Measurements from ENCODE around the gene AGPAT2.

AGPAT2 gene

GRCh38 chr9:136645903-136646754 lies 41.1 kb downstream of the AGPAT2 start:
- ChIA-PET CTCF (interaction anchor here (1.1 to 2.6 kb wide), 5 partner anchors 25 to 161 kb away, joined by 4 to 18 read pairs (median 8); no protein-coding TSS in a partner anchor), POLR2A (ENCODE audit: low non-redundant PET) (no interaction called here)

GRCh38 chr9:136645352-136645902 lies 41.8 kb downstream of the AGPAT2 start:
- DNase-seq (ENCODE audit: low spot score), result no peak
- CTCF ChIA-PET, result interaction anchor here (0.8 to 3.1 kb wide), 12 partner anchors 11 to 219 kb away, joined by 3 to 21 read pairs (median 8); no protein-coding TSS in a partner anchor
- POLR2A ChIA-PET (ENCODE audit: low non-redundant PET), result no interaction called here
- H3K27ac ChIP-seq, result no peak overlapping the region
- no peak for TF ChIP-seq CTCF (conservative IDR thresholded peaks at IDR 0.05; ENCODE audit: low read depth)

More at GRCh38 chr9:136645903-136646754, 41.1 kb downstream of the AGPAT2 start:
- no peak overlapping the region for H3K27ac ChIP-seq
- no peak for DNase-seq (ENCODE audit: low spot score)
- TF ChIP-seq CTCF (conservative IDR thresholded peaks at IDR 0.05; ENCODE audit: low read depth), result no peak

DNA sequence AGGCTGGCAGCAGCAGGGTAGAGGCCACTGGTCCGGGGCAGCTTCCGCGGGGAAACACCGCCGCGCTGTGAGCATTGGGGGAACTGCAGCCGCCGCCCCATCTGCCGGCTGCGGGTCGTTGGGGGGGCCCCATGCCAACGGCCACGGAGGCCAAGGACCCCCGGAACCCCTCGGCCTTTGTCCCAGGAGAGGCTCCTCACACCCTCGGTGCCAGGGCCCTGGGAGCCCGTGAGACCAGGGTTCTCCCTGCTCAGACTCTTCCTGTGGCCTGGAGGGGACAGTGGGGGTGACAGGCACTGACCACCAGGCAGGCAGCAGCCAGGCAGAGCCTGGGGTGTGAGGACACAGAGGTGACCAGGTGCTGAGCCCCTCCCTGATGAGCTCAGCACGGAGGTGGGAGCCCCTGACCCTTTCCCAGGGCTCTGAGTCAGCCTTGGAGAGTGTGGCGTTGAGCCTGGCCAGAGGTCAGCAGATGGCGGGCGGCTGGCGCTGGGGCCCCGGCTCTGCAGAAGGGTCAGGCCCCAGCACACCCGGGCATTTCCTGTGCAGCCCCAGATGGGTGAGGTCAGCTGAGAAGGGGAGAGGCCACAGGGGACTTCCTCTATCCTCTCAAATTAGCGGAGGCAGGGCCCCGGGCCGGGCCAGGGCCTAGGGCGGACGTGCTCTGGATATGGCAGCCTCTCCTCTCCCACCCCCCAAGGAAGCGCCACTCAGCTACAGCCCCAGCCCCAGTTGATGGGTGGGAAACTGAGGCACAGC lies 42.5 kb downstream of the AGPAT2 start:
- ChIA-PET CTCF (interaction anchor here (0.6 to 3.1 kb wide), 24 partner anchors 9 to 307 kb away, joined by 3 to 21 read pairs (median 4); no protein-coding TSS in a partner anchor), POLR2A (ENCODE audit: low non-redundant PET) (no interaction called here)
- TF ChIP-seq CTCF (conservative IDR thresholded peaks at IDR 0.05; ENCODE audit: low read depth), result peak; percentile 100
- H3K27ac ChIP-seq, result 0 out of 2 replicates have a peak overlapping the region, but pooled peaks have one; percentile 4
- DNase-seq (ENCODE audit: low spot score), result peak; percentile 95

DNA sequence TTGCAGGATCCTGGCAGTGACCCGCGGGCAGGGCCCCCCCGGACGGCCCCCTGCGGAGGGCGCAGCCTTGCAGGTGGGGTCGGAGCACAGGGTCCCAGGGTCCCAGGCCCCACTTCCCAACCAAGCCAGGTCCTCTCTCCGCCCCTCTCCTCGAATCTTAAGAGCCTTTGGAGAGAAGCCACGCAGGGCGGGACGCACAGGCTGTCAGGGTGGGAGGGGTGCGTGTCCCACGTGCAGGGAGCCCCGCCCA lies 43.0 kb downstream of the AGPAT2 start:
- POLR2A ChIA-PET (ENCODE audit: low non-redundant PET), result no interaction called here
- H3K27ac ChIP-seq, result 0 out of 2 replicates have a peak overlapping the region, but pooled peaks have one; percentile 4
- TF ChIP-seq CTCF (conservative IDR thresholded peaks at IDR 0.05; ENCODE audit: low read depth), result no peak
- CTCF ChIA-PET, result interaction anchor here (0.6 to 3.1 kb wide), 22 partner anchors 9 to 306 kb away, joined by 3 to 21 read pairs (median 4); no protein-coding TSS in a partner anchor
- DNase-seq (ENCODE audit: low spot score), result no peak

DNA sequence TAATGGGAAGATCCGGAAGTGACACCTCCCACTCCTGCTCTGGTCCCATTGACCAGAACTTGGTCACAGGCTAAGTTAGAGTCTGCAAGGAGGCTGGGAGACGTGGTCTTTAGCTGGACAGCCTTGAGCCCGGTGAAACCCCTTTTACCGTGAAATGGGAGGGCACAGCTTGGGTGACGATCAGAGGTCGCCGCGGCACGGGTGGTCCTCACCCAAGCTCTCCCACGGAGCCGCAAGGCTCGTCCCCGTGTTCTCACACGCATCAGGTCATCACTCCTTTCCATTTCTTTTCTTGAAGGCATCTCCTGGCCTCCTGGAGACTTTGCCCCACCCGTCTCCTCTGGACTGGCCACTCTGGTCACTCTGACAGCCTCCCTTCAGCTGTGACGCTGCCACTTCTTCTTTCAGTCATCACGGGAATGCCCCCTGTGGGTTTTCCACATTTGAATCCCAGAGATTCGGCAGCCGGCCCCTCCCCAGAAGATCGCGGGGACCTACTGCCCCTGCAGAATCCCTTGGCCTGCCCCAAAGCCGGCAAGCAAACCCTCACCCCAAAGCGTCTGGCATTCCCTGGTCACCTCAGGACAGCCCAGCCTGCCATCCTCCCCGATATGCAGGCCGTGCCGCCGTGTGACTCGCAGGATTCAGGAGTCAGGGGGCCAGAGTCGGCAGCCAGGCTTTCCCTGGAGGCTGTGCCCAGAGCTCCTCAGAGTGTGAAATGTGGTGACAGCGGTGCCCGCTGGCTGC lies 43.5 kb downstream of the AGPAT2 start:
- DNase-seq (ENCODE audit: low spot score), result no peak
- ChIA-PET CTCF (interaction anchor here (0.6 to 3.1 kb wide), 20 partner anchors 10 to 306 kb away, joined by 3 to 21 read pairs (median 4); no protein-coding TSS in a partner anchor), POLR2A (ENCODE audit: low non-redundant PET) (no interaction called here)
- no peak for TF ChIP-seq CTCF (conservative IDR thresholded peaks at IDR 0.05; ENCODE audit: low read depth)
- H3K27ac ChIP-seq, result 0 out of 2 replicates have a peak overlapping the region, but pooled peaks have one; percentile 4

Data from RWPE1 (cell line).